ENCODE data around the gene GBF1.

DNA sequence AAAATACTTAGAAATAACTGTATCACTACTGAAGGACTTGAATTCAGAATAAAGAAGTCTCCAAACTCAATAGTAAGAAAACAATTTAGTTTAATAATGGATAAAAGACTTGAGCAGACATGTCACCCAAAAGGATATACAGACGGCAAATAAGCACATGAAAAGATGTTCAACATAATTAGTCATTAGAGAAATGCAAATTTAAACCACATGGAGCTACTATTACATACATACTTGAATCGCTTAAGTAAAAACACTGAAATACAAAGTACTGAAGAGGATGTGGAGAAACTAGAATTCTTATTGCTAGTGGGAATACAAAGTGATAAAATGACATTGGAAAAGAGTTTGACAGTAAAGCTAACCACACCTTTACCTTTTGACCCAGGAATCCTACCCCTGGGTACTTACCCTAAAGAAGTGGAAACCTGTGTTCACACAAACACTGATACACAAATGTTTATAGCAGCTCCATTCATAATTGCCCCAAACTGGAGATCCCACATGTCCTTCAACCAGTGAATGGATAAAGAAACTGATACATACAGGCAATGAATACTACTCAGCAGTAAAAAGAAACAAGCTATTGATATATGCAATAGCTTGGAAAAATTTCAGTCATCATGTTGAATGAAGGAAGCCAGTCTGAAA lies 95.8 kb downstream of the GBF1 start:
- TF ChIP-seq EZH2 (IDR thresholded peaks at IDR 0.05) (no peak), POLR2AphosphoS5 (IDR thresholded peaks at IDR 0.05; ENCODE audit: borderline replicate concordance, low read depth, low read length) (no peak), FOXP2 (optimal IDR thresholded peaks at IDR 0.05; ENCODE audit: control extremely low read depth, extremely low read length, insufficient read depth) (no peak)
